ENCODE data around the gene SPATA2L. TPM values are rescaled to one million over a fixed set of nuclear protein-coding genes. Genes with fewer than 3 reads are reported as not detected.

SPATA2L gene, protein sequence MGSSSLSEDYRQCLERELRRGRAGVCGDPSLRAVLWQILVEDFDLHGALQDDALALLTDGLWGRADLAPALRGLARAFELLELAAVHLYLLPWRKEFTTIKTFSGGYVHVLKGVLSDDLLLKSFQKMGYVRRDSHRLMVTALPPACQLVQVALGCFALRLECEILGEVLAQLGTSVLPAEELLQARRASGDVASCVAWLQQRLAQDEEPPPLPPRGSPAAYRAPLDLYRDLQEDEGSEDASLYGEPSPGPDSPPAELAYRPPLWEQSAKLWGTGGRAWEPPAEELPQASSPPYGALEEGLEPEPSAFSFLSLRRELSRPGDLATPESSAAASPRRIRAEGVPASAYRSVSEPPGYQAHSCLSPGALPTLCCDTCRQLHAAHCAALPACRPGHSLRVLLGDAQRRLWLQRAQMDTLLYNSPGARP
- 9.5 and 15.1 TPM in 2 replicates for total RNA-seq (2014; rRNA removed; shearing (Covaris generic))

DNA sequence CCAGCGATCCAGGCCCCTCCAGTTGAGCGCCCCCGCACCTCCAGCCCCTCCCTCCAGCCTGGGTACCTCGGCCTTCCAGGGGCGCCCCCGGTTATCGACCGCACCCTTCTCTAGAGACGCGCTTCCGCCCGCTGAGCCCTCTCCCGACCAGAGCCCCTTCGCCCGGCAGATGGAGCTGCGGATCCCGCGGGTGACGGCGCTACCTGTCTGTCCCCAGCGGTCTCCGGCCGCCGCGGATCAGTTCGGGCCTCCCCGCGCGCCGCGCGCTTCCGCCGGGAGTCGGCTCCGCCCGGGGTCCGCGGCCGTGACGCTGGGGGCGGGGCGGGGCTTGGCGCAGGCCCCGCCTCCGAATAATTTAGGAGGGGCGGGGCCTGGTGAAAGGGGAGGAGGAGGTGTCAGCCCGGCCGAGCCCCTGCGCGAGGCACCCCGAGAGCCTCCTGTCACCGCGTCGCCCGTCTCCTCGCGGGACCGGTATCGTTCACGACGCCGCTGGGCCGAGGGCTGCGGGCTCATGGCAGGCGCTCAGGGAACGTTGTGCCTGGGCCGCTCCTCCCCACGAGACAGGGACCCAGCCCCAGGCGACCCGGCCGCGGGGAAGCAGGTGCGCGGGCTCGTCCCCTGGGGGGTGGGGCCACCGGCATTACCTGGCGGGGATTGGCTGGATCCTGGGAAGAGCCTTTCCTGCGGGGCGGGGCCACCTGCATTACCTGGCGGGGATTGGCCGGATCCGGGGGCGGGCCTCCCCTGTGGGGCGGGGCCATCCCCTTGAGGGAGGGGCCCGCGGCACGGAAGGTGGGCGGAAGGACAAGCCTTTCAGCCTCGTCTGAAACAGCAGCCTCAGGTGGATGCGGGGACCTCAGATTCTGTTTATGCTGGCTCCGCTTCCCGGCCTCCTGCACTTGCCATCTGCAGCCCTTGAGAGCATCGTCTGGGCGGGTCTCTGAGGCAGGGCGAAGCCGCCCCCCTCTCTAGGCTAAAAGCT lies at the start of gene SPATA2L:
Gene SPATA2L, minus strand, starts transcription at position 281 of the 982 bp plus-strand sequence. CDS start 473 bp downstream, outside the sequence.
- peak; percentile 71 for DNase-seq (ENCODE audit: low read depth)

DNA sequence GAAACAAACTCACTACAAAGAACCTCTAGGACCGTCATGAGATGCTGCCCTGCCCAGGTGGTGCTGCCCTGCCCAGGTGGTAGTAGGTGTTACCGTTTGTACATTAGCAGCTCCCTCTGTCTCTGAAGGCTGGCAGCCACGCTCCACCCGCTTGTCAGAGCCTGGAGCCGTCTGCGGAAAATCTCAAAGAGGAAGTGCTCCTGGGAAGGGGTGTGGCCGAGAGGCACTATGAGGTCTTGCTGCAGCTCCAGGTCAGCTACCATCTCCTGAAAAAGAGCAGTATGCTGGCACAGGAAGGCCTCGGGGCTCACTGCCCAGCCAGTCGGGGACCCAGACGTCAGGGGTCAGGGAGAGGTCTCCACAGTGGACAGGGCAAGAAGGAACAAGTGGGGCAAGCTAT lies 48.1 kb upstream of the SPATA2L start:
- no peak for DNase-seq (ENCODE audit: low read depth)

DNA sequence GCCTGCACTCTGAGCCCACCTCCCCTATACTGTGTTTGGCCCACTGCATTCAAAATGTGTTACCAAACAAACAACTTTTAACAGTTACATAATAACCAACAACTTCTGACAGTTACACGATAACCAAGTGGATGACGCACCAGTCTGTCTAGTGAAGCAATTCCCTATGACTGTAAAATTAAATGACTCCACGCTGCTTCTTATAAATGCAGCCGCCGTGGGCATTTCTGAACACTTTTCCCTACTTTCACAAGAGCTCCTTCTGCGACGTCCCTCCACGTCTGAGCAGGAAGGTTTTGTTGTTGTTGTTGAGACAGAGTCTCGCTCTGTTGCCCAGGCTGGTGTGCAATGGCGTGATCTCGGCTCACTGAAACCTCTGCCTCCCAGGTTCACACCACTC lies 47.4 kb upstream of the SPATA2L start:
- no peak for DNase-seq (ENCODE audit: low read depth)

DNA sequence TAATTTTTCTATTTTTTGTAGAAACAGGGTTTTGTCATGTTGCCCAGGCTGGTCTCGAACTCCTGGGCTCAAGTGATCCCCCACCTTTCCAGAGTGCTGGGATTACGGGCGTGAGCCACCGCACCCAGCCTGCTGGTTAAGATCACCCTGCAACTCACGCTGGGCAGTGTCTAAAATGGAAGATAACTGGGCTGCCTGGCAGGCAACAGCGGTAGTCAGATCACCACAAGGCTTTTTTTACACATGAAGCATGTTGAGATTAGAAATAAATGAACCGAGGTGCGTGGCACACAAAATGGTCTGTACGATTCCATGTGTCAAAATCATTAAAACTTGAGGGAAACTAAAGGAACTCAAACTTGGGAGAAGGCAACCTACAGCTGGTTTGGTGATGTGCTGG lies 46.6 kb upstream of the SPATA2L start:
- DNase-seq (ENCODE audit: low read depth), result no peak

DNA sequence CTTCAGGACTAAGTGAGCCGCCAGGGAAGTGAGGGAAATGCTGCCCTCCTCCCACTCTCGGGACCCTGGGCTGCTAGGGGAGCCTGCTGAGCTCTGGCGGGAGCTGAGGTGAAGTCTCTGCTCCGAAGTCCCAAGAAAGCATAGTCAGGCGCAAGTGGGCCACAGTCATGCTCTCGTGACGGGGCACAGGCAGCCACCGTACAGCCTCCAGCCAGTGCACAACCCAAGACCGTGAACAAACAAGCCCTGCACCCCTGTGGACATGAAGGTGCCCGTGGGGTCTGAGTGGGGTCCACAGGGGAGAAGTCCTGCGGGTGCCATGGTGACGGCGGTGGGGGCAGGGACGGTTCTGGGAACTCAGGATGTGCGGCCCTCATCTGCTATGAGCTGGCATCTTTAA lies 44.5 kb upstream of the SPATA2L start:
- DNase-seq (ENCODE audit: low read depth), result no peak

DNA sequence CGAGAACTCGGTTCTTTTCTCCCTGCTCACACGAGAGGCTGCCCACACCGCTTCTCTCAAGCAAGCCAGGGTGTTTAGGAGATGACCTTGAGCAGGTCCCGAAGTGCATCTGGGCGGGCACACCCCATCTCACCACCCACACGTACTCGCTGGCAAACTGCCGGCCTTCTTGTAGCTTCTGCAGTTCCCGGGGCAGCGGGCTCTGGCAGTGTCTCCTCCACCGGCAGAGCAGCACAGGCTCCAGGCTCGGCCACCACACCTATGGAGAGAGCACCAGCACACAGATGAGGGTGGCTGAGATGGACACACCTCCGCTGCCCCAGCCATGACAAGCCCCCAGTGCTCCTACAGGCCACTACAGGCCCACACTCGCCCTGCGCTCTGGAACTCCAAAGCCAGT lies 43.3 kb upstream of the SPATA2L start:
- no peak for DNase-seq (ENCODE audit: low read depth)

DNA sequence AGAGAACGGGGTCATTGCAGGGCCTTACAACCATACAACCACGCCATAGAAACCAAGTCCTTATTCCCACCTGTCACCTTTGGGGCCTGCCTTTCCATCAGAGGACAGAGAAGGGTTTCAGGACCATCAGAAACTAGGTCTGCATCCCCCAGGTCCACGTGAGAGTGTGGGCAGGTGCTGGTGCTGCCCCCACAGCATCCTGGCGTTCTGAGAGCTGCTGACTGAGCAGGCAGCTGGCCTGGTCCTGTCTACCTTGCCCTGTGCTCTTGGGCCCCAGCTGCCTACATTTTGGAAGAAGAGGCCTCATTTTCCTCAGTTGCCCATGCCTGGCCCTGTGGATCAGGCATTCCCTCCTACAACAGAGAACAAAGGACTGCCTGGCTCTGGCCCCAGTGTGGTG lies 41.4 kb upstream of the SPATA2L start:
- no peak for DNase-seq (ENCODE audit: low read depth)

DNA sequence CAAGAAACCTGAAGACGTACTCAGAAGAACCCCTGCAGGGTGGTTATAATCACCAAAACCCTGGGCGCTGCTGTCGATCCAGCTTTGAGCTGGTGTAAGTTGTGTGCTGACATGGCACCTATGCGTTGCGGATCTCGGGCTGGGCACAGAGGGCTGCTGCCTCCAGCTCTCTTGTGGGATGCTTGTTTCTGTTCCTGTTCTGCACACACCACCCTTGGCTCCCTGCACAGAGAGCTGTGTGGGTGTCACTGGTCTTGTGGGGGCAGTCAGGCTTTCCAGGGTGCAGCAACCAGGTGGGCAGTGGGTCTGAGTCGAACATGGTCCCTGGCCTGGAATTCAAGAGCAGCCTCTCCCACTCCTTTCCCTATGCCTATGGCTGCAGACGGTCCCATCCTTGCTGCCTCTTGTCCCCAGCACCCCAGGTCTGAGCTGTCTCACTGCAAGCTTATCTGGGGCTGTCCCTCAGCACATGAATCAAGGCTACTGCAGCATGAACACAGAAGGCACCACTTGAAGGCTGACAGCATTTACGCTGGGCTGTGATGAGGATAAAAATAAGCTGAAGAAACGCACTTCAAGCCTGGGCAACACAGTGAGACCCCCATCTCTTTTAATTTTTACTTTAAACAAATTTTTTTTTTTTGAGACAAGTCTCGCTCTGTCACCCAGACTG lies 40.0 kb upstream of the SPATA2L start:
- DNase-seq (ENCODE audit: low read depth), result no peak

DNA sequence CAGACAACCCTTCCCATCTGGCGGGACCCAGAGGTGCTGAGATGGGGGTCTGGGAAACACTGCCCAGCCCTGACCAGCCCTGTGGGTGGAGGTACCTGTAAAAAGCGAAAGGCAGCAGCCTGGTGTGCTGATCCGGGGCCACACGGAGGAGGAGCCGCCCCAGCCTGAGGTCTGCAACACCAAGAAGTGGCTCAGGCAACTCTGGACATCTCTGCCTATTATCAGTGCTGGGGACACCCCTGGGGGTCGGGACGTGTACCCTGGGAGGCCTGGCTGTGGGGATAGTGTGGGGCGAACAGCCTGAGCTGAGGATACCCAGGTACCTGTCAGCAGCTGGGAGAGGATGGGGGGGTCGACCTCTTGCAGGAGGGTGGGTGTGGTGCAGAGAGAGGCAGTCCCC lies 37.9 kb upstream of the SPATA2L start:
- no peak for DNase-seq (ENCODE audit: low read depth)

DNA sequence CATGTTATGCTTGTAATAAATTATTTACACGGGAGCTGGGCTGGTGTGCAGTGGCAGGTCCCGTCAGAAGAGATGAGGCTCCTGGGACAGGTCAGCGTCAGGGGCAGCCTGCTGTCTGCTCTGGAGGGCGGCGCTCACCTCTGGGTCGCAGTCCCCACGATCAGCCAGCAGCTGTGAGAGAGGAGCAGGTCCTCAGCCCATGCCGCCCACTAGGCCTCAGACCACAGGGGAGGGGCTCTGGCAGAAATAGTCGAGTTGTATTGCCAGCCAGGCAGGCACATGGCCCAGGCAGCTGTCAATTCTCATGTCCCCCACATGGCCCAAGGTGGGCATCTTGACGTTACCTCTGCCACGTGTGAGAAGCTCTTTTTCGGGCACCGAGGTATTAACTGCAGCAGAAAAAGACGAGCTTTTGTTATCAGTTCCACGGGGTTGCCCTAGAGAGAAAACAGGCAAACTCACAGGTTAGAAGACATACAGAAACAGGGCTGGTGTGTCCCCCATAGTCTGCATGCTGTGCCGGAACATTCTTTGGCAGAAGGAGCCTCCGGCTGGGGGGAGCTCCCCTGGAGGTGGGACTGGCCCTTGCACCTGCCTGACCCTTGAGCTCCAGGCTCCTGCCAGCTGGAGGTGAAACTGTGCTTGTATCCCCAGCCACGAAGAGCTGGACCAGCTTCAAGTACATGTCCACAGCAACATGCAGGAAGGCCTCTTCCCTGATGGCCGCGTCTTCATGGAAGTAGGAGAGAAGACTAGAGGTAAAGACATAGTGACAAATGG lies 37.2 kb upstream of the SPATA2L start:
- no peak for DNase-seq (ENCODE audit: low read depth)

DNA sequence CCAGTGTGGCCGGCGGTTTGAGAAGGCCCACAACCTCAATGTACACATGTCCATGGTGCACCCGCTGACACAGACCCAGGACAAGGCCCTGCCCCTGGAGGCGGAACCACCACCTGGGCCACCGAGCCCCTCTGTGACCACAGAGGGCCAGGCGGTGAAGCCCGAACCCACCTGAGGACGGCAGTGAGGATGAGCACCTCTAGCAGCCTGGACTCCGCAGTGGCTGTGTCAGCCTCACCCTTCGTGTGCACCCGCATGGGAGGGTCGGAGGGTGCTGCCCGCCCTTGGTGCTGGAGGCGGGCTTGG lies 36.5 kb upstream of the SPATA2L start:
- DNase-seq (ENCODE audit: low read depth), result no peak

DNA sequence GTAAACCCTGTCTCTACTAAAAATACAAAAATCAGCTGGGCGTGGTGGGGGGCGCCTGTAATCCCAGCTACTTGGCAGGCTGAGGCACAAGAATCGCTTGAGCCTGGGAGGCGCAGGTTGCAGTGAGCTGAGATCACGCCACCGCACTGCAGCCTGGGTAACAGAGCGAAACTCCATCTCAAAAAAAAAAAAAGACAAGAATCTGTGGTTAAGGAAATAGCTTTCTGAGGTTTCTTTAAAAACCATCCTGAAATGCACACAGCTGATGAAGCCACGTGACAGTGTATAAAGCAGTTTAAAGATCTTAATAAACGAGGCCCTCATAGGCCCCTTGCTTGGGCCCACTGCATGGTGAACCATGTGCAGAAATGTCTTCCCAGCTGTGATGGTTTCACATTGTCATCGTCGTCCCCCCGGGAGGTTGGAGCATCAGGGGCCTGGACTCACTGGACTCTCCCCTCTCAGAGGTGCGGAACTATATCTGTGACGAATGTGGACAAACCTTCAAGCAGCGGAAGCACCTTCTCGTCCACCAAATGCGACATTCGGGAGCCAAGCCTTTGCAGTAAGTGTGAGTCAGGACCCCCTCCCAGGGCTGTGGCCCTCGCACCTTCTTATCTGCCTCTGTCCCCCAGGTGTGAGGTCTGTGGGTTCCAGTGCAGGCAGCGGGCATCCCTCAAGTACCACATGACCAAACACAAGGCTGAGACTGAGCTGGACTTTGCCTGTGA lies 36.0 kb upstream of the SPATA2L start:
- DNase-seq (ENCODE audit: low read depth), result no peak

DNA sequence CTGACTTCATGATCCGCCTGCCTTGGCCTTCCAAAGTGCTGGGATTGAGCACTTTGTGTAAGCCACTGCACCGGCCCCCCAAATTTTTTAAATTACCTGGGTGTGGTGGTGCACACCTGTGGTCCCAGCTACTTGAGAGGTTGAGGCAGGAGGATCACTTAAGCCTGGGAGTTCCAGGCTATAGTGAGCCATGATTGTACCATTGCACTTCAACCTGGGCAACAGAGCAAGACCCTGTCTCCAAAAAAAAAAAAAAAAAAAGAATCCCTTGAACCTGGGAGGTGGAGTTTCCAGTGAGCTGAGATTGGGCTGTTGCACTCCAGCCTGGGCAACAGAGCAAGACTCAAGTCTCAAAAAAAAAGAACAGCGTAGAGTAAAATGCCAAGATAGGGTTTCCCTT lies 35.0 kb upstream of the SPATA2L start:
- DNase-seq (ENCODE audit: low read depth), result no peak

DNA sequence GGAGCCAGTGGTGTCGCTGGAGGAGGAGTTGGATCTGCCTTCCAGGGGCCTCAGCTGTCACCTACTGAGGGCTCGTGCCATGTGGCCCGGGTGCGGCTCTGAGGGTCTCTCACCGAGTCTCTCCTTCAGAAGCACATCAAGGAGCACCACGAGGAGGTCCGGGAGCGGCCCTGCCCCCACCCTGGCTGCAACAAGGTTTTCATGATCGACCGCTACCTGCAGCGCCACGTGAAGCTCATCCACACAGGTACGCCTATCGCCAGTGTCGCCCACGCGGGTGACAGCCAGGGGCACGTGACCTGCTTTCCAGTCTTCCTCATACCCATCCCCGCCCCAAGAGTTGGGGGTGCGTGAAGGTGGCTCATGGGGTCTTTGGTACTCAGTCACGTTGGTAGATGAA lies 32.3 kb upstream of the SPATA2L start:
- no peak for DNase-seq (ENCODE audit: low read depth)

DNA sequence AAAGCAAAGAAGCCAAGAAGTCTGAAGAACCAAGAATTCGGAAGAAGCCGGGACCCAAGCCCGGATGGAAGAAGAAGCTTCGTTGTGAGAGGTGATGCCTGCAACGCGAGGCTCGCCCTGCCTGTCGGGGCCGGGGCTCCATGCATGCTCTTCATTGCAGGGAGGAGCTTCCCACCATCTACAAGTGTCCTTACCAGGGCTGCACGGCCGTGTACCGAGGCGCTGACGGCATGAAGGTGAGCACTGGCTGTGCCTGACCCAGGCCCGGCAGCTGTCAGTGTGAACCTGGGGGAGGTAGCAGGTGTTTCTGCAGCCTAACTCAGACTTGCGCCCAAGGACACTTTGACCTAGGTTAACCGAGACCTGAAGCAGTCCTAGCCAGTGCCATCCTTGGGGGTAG lies 31.8 kb upstream of the SPATA2L start:
- no peak for DNase-seq (ENCODE audit: low read depth)

DNA sequence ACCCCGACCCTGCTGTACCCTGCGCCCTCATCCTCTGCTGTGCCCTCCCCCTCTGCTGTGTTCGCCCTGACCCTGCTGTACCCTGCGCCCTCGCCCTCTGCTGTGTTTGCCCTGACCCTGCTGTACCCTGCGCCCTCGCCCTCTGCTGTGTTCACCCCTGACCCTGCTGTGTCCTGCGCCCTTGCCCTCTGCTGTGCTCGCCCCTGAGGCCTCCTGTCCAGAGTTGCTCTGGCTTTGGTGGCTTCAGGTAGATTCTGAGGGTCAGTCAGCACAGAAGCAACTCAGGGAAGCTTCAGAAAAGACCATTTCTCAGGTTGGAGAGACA lies 31.4 kb upstream of the SPATA2L start:
- DNase-seq (ENCODE audit: low read depth), result no peak

DNA sequence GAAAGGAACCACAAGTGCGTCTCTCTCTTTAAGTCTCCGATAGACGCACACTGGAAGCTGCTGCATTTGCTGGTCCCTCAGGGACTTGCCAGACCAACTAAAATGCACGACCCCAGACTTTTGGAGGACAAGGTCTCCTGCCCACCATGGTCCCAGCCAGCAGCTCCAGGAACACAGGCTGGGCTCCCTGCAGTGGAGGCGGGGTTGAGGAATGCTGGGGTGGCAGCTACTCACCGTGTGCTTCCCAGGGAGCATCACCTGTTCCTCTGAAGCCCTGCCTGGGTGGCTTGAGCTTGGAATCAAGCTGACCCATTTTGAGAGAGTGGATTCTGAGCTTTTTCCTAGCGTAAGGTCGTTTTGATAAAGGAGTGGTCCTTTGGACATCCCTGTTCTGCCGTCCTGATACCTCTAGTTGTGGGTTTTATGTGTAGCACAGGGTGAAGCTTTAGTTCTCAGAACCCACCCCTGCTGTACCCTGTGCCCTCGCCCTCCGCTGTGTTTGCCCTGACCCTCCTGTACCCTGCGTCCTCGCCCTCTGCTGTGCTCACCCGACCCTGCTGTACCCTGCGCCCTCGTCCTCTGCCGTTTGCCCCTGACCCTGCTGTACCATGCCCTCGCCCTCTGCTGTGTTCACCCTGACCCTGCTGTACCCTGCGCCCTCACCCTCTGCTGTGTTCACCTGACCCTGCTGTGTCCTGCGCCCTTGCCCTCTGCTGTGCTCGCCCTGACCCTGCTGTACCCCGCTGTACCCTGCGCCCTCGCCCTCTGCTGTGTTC lies 30.8 kb upstream of the SPATA2L start:
- no peak for DNase-seq (ENCODE audit: low read depth)

DNA sequence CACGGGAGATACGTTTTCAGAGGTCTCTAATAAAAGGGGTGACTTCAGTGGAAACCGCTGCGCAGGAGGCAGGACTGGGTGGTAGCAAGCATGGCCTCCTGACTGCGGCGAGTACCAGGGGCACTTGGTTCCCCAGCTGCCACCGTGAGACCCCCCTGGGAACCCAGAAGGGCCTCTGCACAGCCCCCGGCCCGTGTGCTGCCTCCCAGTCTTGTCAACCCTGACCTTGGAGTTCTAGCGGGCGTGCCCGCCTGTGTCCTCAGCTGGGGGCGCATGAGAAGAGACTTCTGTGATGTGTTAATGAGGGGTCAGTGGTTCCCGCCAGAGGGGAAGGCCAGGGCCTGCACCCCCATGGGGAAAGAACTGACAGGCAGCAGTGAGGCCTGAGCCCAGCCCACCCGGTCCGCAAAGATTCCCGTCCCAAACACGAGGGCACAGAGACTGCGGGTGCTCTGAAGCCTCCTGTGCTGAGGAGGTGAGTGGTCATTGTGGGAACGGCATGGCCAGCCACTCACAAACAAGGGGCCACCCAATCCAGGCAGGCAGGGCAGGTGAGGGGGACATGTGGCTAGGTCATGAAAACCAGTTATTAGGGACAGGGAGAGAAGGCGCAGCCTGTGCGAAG lies 29.2 kb upstream of the SPATA2L start:
- DNase-seq (ENCODE audit: low read depth), result no peak

DNA sequence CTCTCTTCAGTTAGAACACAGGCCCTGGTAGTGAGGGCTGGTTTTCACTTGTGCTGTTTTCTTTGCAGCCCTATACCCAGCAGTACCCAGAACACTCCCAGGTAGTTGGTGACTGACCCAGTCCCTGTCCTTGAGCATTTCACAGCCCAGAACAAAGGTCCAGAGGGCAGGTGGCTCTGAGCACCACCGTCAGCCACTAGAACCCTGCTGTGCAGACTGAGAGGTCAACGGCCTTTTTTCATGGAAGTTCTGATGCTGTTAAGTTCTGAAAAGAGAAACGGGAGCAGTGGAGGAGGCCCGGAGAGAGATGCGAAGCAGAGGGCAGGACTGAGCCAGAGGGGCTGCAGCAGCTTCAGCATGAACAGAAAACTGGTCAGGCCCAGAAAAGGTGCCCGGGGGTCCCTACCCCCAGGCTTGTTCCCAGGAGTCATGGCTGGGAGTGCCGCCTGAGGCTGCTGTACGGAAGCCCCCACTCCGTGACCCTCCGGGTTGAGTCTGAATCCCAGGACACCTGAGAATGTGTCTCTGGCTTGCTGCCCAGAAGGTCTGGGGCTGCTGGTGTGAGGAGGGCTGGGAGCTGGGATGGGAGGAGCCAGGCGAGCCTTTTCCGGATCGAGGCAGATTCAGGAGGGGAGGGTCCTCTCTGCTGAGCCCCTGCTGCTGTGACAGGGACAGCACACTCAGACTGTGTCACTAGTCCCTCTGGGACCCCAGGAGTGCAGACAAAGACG lies 28.5 kb upstream of the SPATA2L start:
- no peak for DNase-seq (ENCODE audit: low read depth)

All from RPMI7951 (cell line).